ENCODE results near the gene SERGEF. TPM values are rescaled to one million over a fixed set of nuclear protein-coding genes. Genes with fewer than 3 reads are reported as not detected.

The SERGEF gene
- total RNA-seq, 6 experiments from 2014 or later: 13.5 to 19.3 (median 17.7) TPM

DNA sequence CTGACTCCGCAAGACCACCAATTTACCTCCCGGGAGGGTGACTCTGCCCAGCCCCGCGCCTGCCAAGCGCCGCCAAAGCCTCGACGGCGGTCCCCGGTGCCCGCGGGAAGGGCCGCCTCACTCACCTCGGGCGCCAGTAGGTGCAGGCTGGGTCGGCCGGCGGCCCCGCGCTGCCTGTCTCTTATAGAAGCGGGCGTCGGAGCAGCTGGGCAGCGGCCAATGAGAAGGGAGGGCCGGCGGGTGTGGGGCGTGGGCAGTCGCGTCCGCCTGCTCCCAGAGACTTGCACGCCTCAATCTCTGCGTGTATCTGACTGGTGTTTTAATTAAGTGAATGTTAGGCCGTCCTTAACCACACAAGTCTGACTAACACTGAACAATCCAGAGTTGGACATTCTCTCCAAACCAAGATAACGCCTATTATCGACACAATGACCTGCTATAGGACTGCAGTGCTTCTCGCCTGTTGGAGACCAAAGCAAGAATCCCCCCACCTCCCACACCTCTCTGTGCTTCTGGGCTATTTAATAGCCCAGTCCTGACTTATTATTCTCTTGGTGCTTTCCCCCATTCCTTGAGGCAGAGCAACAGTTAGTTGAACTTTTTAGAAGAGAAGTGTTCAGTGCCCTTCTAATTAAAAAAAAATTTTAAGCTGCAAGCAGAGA, 33.4 kb upstream of the SERGEF start, which contains the start of gene TPH1:
TSS of gene TPH1 (minus strand) at position 154 of the 662 bp plus-strand sequence. CDS start 5,507 bp downstream, outside the sequence.
- no peaks in the 10 kb centered on the region for H3K9me3 Mint-ChIP-seq
- no peaks in the 10 kb centered on the region for H3K36me3 Mint-ChIP-seq (ENCODE audit: low read depth)
- TF ChIP-seq, protein P1, sequence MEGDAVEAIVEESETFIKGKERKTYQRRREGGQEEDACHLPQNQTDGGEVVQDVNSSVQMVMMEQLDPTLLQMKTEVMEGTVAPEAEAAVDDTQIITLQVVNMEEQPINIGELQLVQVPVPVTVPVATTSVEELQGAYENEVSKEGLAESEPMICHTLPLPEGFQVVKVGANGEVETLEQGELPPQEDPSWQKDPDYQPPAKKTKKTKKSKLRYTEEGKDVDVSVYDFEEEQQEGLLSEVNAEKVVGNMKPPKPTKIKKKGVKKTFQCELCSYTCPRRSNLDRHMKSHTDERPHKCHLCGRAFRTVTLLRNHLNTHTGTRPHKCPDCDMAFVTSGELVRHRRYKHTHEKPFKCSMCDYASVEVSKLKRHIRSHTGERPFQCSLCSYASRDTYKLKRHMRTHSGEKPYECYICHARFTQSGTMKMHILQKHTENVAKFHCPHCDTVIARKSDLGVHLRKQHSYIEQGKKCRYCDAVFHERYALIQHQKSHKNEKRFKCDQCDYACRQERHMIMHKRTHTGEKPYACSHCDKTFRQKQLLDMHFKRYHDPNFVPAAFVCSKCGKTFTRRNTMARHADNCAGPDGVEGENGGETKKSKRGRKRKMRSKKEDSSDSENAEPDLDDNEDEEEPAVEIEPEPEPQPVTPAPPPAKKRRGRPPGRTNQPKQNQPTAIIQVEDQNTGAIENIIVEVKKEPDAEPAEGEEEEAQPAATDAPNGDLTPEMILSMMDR (IDR thresholded peaks at IDR 0.05): no peak
- H3K27ac Mint-ChIP-seq: no peak within 1 kb of the TSS
- DNase-seq: peak; percentile 8
- peaks cover 35% of the 10 kb centered on the region for H3K27me3 Mint-ChIP-seq (ENCODE audit: insufficient read depth)
- no peak within 1 kb of the TSS for H3K4me3 Mint-ChIP-seq
- H3K4me1 Mint-ChIP-seq (ENCODE audit: low read depth): no peaks in the 10 kb centered on the region

- no peak overlapping the region for H3K4me3 Mint-ChIP-seq
- TF ChIP-seq, protein P1 (IDR thresholded peaks at IDR 0.05): no peak
- H3K27ac Mint-ChIP-seq: no peak overlapping the region
- no peaks in the 10 kb centered on the region for H3K4me1 Mint-ChIP-seq (ENCODE audit: low read depth)
- H3K36me3 Mint-ChIP-seq (ENCODE audit: low read depth): no peaks in the 10 kb centered on the region
- H3K27me3 Mint-ChIP-seq (ENCODE audit: insufficient read depth): peaks cover 17% of the 10 kb centered on the region
- no peak for DNase-seq
- H3K9me3 Mint-ChIP-seq: no peaks in the 10 kb centered on the region
Observed at GRCh38 chr11:18036456-18036855, 23.6 kb upstream of the SERGEF start.

DNA sequence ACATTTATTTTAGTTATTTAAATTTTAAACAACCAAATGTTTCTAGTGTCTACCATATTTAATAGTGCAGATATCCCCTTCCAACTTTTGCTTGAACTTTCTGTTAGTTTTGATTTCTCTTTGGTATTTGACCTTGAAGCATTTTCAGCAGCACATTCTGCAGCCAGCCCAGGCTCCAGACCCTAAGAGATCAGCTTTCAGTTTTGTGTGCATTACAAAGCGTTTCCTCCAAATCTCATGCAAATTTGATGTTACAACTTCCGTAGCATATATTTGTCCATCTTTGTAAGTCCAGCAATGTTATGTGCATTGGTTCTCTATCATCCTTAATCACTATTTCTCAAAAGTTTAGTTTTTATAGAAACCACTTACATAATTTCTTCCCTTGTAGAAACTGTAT, 14.6 kb upstream of the SERGEF start:
- Mint-ChIP-seq H3K9me3 (no peaks in the 10 kb centered on the region), H3K4me3 (no peak overlapping the region), H3K27ac (no peak overlapping the region), H3K4me1 (ENCODE audit: low read depth) (no peaks in the 10 kb centered on the region), H3K36me3 (ENCODE audit: low read depth) (no peaks in the 10 kb centered on the region), H3K27me3 (ENCODE audit: insufficient read depth) (peaks cover 4% of the 10 kb centered on the region)
- no peak for DNase-seq
- TF ChIP-seq, protein P1 (IDR thresholded peaks at IDR 0.05): no peak

DNA sequence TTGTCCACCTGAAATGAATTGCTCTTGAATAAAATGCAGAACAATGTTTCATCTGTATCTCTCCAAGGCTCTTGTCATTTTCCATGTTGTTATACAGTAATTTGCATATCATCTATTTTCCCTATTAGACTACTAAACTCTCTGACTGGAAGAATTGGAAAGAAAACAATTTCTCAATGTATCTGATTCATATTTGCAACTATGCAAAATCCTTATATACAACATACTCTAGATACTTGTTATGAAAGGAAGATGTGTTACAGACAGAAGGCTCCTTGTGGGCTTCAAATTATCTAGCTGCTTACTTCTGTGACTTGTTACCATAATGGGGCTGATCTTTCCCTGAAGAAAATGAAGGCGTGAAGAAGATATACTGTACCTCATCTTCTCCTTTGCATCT, 9.6 kb upstream of the SERGEF start:
- H3K27ac Mint-ChIP-seq: no peak overlapping the region
- H3K36me3 Mint-ChIP-seq (ENCODE audit: low read depth): no peaks in the 10 kb centered on the region
- no peaks in the 10 kb centered on the region for H3K4me1 Mint-ChIP-seq (ENCODE audit: low read depth)
- no peak for DNase-seq
- H3K27me3 Mint-ChIP-seq (ENCODE audit: insufficient read depth): peaks cover 4% of the 10 kb centered on the region
- H3K4me3 Mint-ChIP-seq: no peak overlapping the region
- H3K9me3 Mint-ChIP-seq: no peaks in the 10 kb centered on the region
- TF ChIP-seq, protein P1 (IDR thresholded peaks at IDR 0.05): no peak

DNA sequence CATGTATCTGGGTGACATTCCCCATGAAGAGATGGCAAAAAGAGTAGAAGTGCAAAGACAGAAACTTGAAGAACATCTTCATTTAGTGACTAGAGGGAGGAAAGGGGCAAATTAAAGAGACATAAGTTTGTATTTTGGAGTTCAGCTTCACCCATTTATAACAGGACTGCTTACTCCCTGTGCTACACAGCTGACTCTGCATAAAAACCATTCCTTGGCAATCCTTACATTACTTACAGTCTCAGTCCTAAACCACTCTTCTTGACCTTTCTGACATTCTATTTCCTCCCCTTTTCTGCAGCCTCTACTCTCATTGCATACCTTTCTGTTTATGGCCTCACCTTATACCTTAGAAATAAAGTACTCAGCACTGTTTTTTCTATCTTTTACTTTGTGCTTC, 6.8 kb upstream of the SERGEF start:
- Mint-ChIP-seq H3K27me3 (ENCODE audit: insufficient read depth) (peaks cover 2% of the 10 kb centered on the region), H3K36me3 (ENCODE audit: low read depth) (no peaks in the 10 kb centered on the region), H3K4me1 (ENCODE audit: low read depth) (no peaks in the 10 kb centered on the region), H3K4me3 (no peak overlapping the region), H3K9me3 (no peaks in the 10 kb centered on the region), H3K27ac (no peak overlapping the region)
- TF ChIP-seq, protein P1 (IDR thresholded peaks at IDR 0.05): no peak
- DNase-seq: no peak

All from HFFc6 (cell line).